Measurements from ENCODE around the gene CSGALNACT2. TPM values are rescaled to one million over a fixed set of nuclear protein-coding genes. Genes with fewer than 3 reads are reported as not detected.

The CSGALNACT2 gene
- total and polyA plus RNA-seq, 2 experiments from 2014 or later, result 7.7 to 13.9 TPM

DNA sequence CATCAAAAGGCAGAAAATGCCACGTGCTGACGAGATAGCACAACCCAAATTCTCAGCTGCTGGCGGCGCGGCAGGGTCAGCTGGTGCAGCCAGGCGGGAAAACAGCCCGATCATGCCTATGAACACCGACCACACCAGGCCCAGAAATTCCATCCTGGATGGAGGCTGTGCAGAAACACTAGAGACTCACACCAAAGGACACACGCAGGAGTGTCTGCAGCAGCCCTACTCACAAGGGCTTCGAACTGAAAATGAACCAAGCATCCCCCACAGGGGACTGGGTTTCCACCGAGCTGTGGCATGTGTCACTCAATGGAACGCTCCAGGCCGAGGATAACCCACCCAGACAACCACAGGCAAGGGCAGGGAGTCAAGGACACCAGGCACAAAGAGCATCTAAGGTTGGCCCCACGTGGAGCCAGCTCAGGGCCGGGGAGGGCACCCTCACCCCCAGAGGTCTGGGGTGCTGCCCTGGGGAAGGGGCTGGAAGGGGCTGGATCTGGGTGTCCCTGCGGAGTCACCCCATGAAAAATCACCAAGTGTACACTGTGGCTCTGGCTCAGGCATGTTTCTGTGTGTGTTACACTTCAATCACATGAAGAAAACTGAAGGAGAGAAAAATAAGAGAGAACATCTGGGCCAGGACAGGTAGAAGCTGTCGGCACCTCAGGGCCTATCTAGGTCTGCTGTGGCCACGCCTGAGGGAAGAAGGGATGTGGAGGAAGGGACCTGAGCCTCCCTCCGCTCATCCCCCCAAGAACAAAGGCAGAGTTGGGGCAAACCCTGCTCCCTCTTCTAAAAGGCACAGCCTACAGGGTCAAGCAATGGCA, 95.6 kb downstream of the CSGALNACT2 start:
- WGBS (ENCODE audit: low lambda C conversion rate, missing lambda C conversion rate), result 87% methylated on average over 19 of the region's 19 CpGs
- no peaks in the 10 kb centered on the region for H4K20me1 ChIP-seq (ENCODE audit: insufficient read depth, poor library complexity, severe bottlenecking)
- H2AFZ ChIP-seq, result no peak overlapping the region
- peaks cover 5% of the 10 kb centered on the region for H3K4me1 ChIP-seq (ENCODE audit: insufficient read depth)
- no peaks in the 10 kb centered on the region for H3K9me2 ChIP-seq (replicated peaks; ENCODE audit: insufficient read depth)
- H3K4me3 ChIP-seq, result no peak overlapping the region
- peaks cover 31% of the 10 kb centered on the region for H3K27me3 ChIP-seq
- H3K9me3 ChIP-seq (ENCODE audit: low read depth), result no peaks in the 10 kb centered on the region
- TF ChIP-seq EZH2 (IDR thresholded peaks at IDR 0.05; ENCODE audit: borderline replicate concordance) (no peak), EZH2phosphoT487 (IDR thresholded peaks at IDR 0.05; ENCODE audit: low read depth, severe bottlenecking, unreplicated experiment) (no peak)
- TF ChIP-seq, protein P1, sequence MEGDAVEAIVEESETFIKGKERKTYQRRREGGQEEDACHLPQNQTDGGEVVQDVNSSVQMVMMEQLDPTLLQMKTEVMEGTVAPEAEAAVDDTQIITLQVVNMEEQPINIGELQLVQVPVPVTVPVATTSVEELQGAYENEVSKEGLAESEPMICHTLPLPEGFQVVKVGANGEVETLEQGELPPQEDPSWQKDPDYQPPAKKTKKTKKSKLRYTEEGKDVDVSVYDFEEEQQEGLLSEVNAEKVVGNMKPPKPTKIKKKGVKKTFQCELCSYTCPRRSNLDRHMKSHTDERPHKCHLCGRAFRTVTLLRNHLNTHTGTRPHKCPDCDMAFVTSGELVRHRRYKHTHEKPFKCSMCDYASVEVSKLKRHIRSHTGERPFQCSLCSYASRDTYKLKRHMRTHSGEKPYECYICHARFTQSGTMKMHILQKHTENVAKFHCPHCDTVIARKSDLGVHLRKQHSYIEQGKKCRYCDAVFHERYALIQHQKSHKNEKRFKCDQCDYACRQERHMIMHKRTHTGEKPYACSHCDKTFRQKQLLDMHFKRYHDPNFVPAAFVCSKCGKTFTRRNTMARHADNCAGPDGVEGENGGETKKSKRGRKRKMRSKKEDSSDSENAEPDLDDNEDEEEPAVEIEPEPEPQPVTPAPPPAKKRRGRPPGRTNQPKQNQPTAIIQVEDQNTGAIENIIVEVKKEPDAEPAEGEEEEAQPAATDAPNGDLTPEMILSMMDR (IDR thresholded peaks at IDR 0.05; ENCODE audit: poor library complexity), result no peak
- no peaks in the 10 kb centered on the region for H3K36me3 ChIP-seq (replicated peaks; ENCODE audit: insufficient read depth, low read depth)
- DNase-seq (ENCODE audit: low spot score), result no peak
- no peak overlapping the region for H3K27ac ChIP-seq
- no peaks in the 10 kb centered on the region for H3K79me2 ChIP-seq
- H3K4me2 ChIP-seq, result no peak overlapping the region

DNA sequence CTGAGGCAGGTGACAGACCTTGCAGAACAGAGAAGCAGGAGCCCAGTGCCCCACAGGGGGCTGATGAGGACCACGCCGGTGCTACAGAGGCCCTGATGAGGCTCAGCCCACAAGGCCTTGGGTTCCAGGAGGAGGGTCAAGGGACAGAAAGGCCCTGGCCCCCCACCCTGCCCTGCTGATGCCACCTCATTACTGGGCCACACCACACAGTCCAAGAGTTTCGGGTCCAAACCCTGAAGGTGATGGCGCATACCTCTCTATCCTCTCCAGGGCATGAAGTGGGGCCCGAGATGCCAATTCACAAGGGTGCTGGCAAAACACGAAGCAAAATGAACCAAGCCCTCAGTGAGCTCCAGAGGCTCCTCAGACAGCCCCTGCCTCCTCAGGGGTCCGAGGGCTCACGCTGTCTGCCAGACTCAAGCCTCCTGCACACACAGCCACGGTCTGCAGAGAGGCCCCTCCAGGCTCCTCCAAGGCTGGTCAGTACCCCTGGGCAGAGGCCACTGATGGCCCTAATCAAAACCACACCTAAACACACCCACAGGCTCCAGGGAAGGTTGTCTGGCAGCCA, 96.3 kb downstream of the CSGALNACT2 start:
- WGBS (ENCODE audit: low lambda C conversion rate, missing lambda C conversion rate), result 88% methylated on average over 9 of the region's 9 CpGs

More for the DNA sequence above, 96.3 kb downstream of the CSGALNACT2 start:
- Histone ChIP-seq H3K36me3 (replicated peaks; ENCODE audit: insufficient read depth, low read depth) (no peaks in the 10 kb centered on the region), H3K9me3 (ENCODE audit: low read depth) (no peaks in the 10 kb centered on the region), H4K20me1 (ENCODE audit: insufficient read depth, poor library complexity, severe bottlenecking) (no peaks in the 10 kb centered on the region), H3K27ac (no peak overlapping the region), H2AFZ (no peak overlapping the region), H3K27me3 (peaks cover 26% of the 10 kb centered on the region), H3K4me2 (no peak overlapping the region), H3K4me1 (ENCODE audit: insufficient read depth) (no peaks in the 10 kb centered on the region), H3K79me2 (no peaks in the 10 kb centered on the region), H3K4me3 (no peak overlapping the region), H3K9me2 (replicated peaks; ENCODE audit: insufficient read depth) (no peaks in the 10 kb centered on the region)
- TF ChIP-seq EZH2 (IDR thresholded peaks at IDR 0.05; ENCODE audit: borderline replicate concordance) (no peak), EZH2phosphoT487 (IDR thresholded peaks at IDR 0.05; ENCODE audit: low read depth, severe bottlenecking, unreplicated experiment) (no peak)
- TF ChIP-seq, protein P1 (IDR thresholded peaks at IDR 0.05; ENCODE audit: poor library complexity), result no peak
- no peak for DNase-seq (ENCODE audit: low spot score)

Other genes with a start within 250 kb of the CSGALNACT2 start
- gene RET, start 61.4 kb upstream of the CSGALNACT2 start, total RNA-seq, result 0.44 and 0.50 TPM in 2 replicates
- gene RET, start 61.4 kb upstream of the CSGALNACT2 start, polyA plus RNA-seq, result not detected in 2 replicates
- 2.2 and 2.7 TPM in 2 replicates for gene RASGEF1A, start 128.6 kb downstream of the CSGALNACT2 start, total RNA-seq
- 1.4 and 1.5 TPM in 2 replicates for gene RASGEF1A, start 128.6 kb downstream of the CSGALNACT2 start, polyA plus RNA-seq
- 0.80 TPM in 1 of 2 replicates, not detected in the other for gene FXYD4, start 233.2 kb downstream of the CSGALNACT2 start, total RNA-seq
- 0.19 and 4.8 TPM in 2 replicates for gene FXYD4, start 233.2 kb downstream of the CSGALNACT2 start, polyA plus RNA-seq